OCI-LY7 (cell line): ENCODE results near the gene DLAT. TPM values are rescaled to one million over a fixed set of nuclear protein-coding genes. Genes with fewer than 3 reads are reported as not detected.

ENCODE experiments used
- BruUV-seq: library from RNA; stranded (reverse); fragments of 400-500 nt; replicated peaks from 2 replicates; lab custom pipeline; 2021; lab: Mats Ljungman, UMichigan
- CTCF ChIA-PET: fragments of 300-600 bp; sonication (Branson Sonifier 250); formaldehyde crosslinking; loops from one replicate; lab custom pipeline; 2022; ENCODE audit warnings: antibody characterized with exemption; ENCODE audit not compliant: unreplicated experiment; lab: Charles Lee
- POLR2A ChIA-PET: fragments of 300-600 bp; sonication (Branson Sonifier 250); formaldehyde crosslinking; loops from one replicate; lab custom pipeline; 2022; ENCODE audit warnings: antibody characterized with exemption; lab: Charles Lee
- DNase-seq: peaks from one replicate; pipeline ENCODE4 v3.0.0-alpha.2; 2015; ENCODE audit warnings: low spot score
- H2AFZ ChIP-seq: fragments of 200-600 bp; sonication (generic), shearing (Covaris generic); 2 replicates; pipeline ENCODE4 v1.6.1; 2014; ENCODE audit warnings: mild to moderate bottlenecking, antibody characterized with exemption, low read length, moderate library complexity
- H3K27ac ChIP-seq: fragments of 200-600 bp; sonication (generic); 2 replicates; pipeline ENCODE4 v1.5.1; 2014; ENCODE audit warnings: mixed run types, low read depth, mild to moderate bottlenecking, moderate library complexity, low read length, inconsistent platforms; ENCODE audit not compliant: poor library complexity, severe bottlenecking
- H3K36me3 ChIP-seq: fragments of 200-600 bp; sonication (generic); 2 replicates; pipeline ENCODE4 v1.6.1; 2014; ENCODE audit warnings: mild to moderate bottlenecking, antibody characterized with exemption, low read length, moderate library complexity, mixed read lengths; ENCODE audit not compliant: insufficient read depth
- H3K4me1 ChIP-seq: fragments of 200-600 bp; sonication (generic); 2 replicates; pipeline ENCODE4 v1.5.1; 2014; ENCODE audit warnings: mild to moderate bottlenecking, low read length; ENCODE audit not compliant: insufficient read depth, poor library complexity, severe bottlenecking
- H3K4me2 ChIP-seq: fragments of 200-600 bp; sonication (generic); 2 replicates; pipeline ENCODE4 v1.6.1; 2014; ENCODE audit warnings: mild to moderate bottlenecking, low read length
- H3K4me3 ChIP-seq: fragments of 200-600 bp; sonication (generic); 2 replicates; pipeline ENCODE4 v1.5.1; 2014; ENCODE audit warnings: mild to moderate bottlenecking, low read depth, low read length; ENCODE audit not compliant: poor library complexity, severe bottlenecking
- H3K79me2 ChIP-seq: fragments of 200-600 bp; sonication (generic); 2 replicates; pipeline ENCODE4 v1.6.1; 2016; ENCODE audit warnings: low read depth, mild to moderate bottlenecking, low read length, moderate library complexity, mixed read lengths; ENCODE audit not compliant: insufficient read depth
- H3K9me2 ChIP-seq: fragments of 200-600 bp; sonication (generic); 2 replicates; pipeline ENCODE4 v1.6.1; 2016; ENCODE audit warnings: mild to moderate bottlenecking, low read length, mixed read lengths; ENCODE audit not compliant: insufficient read depth
- H3K9me3 ChIP-seq: fragments of 200-600 bp; sonication (generic); 2 replicates; pipeline ENCODE4 v1.6.1; 2014; ENCODE audit warnings: mild to moderate bottlenecking, mixed run types, low read length, mixed read lengths
- H4K20me1 ChIP-seq: fragments of 200-600 bp; sonication (generic); 2 replicates; pipeline ENCODE4 v1.6.1; 2014; ENCODE audit warnings: mild to moderate bottlenecking, antibody characterized with exemption, low read length, moderate library complexity, mixed read lengths; ENCODE audit not compliant: insufficient read depth
- CTCF ChIP-seq: fragments of 200-600 bp; sonication (generic); conservative IDR thresholded peaks from 2 replicates; pipeline ENCODE4 v1.5.1; 2014; ENCODE audit warnings: mild to moderate bottlenecking, antibody characterized with exemption, low read length, moderate library complexity, mixed read lengths
- EZH2phosphoT487 ChIP-seq: fragments of 200-600 bp; sonication (generic); IDR thresholded peaks from 2 replicates; pipeline ENCODE4 v1.6.1; 2018; ENCODE audit warnings: low read depth, borderline replicate concordance, mild to moderate bottlenecking, mixed run types, antibody characterized with exemption, low read length, moderate library complexity, mixed read lengths
- intact Hi-C: fragments of 100-400 bp; cut with micrococcal nuclease; formaldehyde crosslinking; loops from one replicate; pipeline ENCODE4 v1.10.0; 2022; ENCODE audit not compliant: unreplicated experiment
- total RNA-seq, 2 experiments: library from RNA; depleted of rRNA in 1 of 2; stranded (reverse); fragments of >200 nt in 1 of 2; shearing (Covaris generic) in 1 of 2; gene quantifications; 2 replicates each; pipeline ENCODE4 v1.2.3, GENCODE V29; 2014 to 2022

Gene DLAT
- total RNA-seq, 2 experiments from 2014 or later, result 42.0 to 54.1 TPM

GRCh38 chr11:111978028-111978771 is 47.0 kb upstream of the DLAT start:
- intact Hi-C loops, result no loop called here
- no TSS peak for BruUV-seq
- Histone ChIP-seq H3K4me3 (no peak overlapping the region), H3K4me1 (peaks cover 13% of the 10 kb centered on the region), H4K20me1 (no peaks in the 10 kb centered on the region), H3K79me2 (no peaks in the 10 kb centered on the region), H3K4me2 (no peak overlapping the region), H3K36me3 (no peaks in the 10 kb centered on the region), H3K9me2 (no peaks in the 10 kb centered on the region), H3K9me3 (no peaks in the 10 kb centered on the region), H2AFZ (no peak overlapping the region), H3K27ac (no peak overlapping the region)
- ChIA-PET POLR2A (interaction anchor here (1.0 to 1.8 kb wide), 4 partner anchors 13 to 49 kb away, joined by 3 to 5 read pairs (median 4); no protein-coding TSS in a partner anchor), CTCF (no interaction called here)
- TF ChIP-seq CTCF, result no peak
- TF ChIP-seq EZH2phosphoT487, result no peak
- no peak for DNase-seq

- Histone ChIP-seq H3K4me2 (no peak overlapping the region), H3K79me2 (no peaks in the 10 kb centered on the region), H3K27ac (no peak overlapping the region), H4K20me1 (no peaks in the 10 kb centered on the region), H3K36me3 (no peaks in the 10 kb centered on the region), H2AFZ (no peak overlapping the region), H3K9me2 (no peaks in the 10 kb centered on the region), H3K4me3 (no peak overlapping the region), H3K4me1 (peaks cover 9% of the 10 kb centered on the region), H3K9me3 (no peaks in the 10 kb centered on the region)
- POLR2A ChIA-PET, result interaction anchor here (0.6 kb wide), 1 partner anchor 41 kb away, joined by 3 read pairs; no protein-coding TSS in a partner anchor
- intact Hi-C loops, result no loop called here
- CTCF ChIA-PET, result no interaction called here
- TF ChIP-seq EZH2phosphoT487, result no peak
- TF ChIP-seq CTCF, result no peak
- no peak for DNase-seq
- no TSS peak for BruUV-seq
Observed at GRCh38 chr11:111980062-111980461, 45.1 kb upstream of the DLAT start.

GRCh38 chr11:111981270-111981669 is 43.9 kb upstream of the DLAT start:
- Histone ChIP-seq H3K9me2 (no peaks in the 10 kb centered on the region), H3K36me3 (no peaks in the 10 kb centered on the region), H3K79me2 (no peaks in the 10 kb centered on the region), H3K4me1 (peaks cover 3% of the 10 kb centered on the region), H4K20me1 (no peaks in the 10 kb centered on the region), H3K4me2 (no peak overlapping the region), H3K27ac (no peak overlapping the region), H2AFZ (no peak overlapping the region; the same call in 1 of the 2 replicates), H3K9me3 (no peaks in the 10 kb centered on the region), H3K4me3 (no peak overlapping the region)
- no peak for TF ChIP-seq CTCF
- no peak for TF ChIP-seq EZH2phosphoT487
- CTCF ChIA-PET, result interaction anchor here (1.0 to 2.6 kb wide), 3 partner anchors 43 to 55 kb away, joined by 3 to 20 read pairs (median 12); partner anchors contain the start of gene DIXDC1
- intact Hi-C loops, result no loop called here
- no peak for DNase-seq
- POLR2A ChIA-PET, result interaction anchor here (0.5 to 1.9 kb wide), 8 partner anchors 9 to 1777 kb away, joined by 3 to 11 read pairs (median 3); partner anchors contain the start of gene DIXDC1
- BruUV-seq, result no TSS peak
